GM10847 (cell line): ENCODE results near the gene USP27X.

Experiments used
- POLR2A ChIP-seq: IDR thresholded peaks from 2 replicates; pipeline ENCODE4 v1.6.1; 2011; ENCODE audit not compliant: insufficient read length; ENCODE audit errors: extremely low read depth

The USP27X gene

DNA sequence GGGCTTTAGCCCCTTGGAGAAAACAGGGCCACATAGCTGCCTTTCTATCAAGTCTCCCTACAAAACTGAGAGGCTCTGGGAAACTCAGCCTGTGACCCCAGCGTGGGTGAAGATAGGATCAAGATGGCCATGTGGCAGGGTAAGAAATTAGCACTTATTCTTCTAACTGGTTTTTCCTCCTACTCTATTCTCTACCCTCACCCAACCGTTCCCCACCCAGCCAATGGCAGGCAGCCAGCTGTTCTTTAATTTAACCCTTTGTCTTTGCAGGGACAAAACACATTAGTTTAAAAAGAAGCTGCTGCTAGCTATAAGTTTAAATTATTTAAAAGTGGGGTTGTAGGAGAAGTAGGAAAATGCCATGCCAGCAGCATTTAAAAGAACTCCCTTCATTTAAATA lies 45.9 kb downstream of the USP27X start:
- no peak for TF ChIP-seq POLR2A

DNA sequence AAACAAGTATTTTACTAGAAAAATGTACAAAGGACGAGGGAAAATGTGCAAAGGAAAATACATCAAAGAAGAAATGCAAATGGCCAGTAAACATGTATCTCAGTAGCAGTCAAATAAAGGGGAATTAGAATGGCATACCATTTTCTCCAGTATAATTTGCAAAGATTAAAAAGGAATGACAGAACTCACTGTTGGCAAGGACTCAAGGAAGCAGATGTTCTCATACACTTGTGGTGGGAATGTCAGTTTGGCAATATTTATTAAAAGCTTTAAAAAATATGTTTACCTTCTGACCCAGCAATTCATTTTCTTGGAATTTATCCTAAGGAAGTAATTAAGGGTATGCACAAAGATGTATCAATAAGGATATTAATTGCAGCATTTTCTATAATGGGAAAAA lies 50.8 kb downstream of the USP27X start:
- no peak for TF ChIP-seq POLR2A
